Right kidney (tissue), 9 donors: ENCODE results near the gene DSN1.
"Not testable (repeated sequence)": the region's sequence is repeated elsewhere in the genome, so short reads cannot be mapped to it uniquely, and the experiment has no call there.

Experiments used
- DNase-seq: peaks from one replicate; pipeline ENCODE4 v3.0.0-alpha.2; 2016
- long read RNA-seq, 8 donors: transcript quantifications; one replicate each; lab custom pipeline, GENCODE V29; 2026

DSN1 gene, protein sequence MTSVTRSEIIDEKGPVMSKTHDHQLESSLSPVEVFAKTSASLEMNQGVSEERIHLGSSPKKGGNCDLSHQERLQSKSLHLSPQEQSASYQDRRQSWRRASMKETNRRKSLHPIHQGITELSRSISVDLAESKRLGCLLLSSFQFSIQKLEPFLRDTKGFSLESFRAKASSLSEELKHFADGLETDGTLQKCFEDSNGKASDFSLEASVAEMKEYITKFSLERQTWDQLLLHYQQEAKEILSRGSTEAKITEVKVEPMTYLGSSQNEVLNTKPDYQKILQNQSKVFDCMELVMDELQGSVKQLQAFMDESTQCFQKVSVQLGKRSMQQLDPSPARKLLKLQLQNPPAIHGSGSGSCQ
- long read RNA-seq, donor 1, partial matches to known transcripts = 0 of 3 reads
- long read RNA-seq, donor 1, other reads (novel, unspliced or antisense) = 0 of 3 reads
- long read RNA-seq, donor 2, partial matches to known transcripts = 0 of 3 reads
- long read RNA-seq, donor 2, other reads (novel, unspliced or antisense) = 0 of 3 reads
- long read RNA-seq, donor 3, partial matches to known transcripts = 6 of 7 reads
- long read RNA-seq, donor 3, other reads (novel, unspliced or antisense) = 0 of 7 reads
- long read RNA-seq, donor 4, partial matches to known transcripts = 0 of 2 reads
- long read RNA-seq, donor 4, other reads (novel, unspliced or antisense) = 0 of 2 reads
- long read RNA-seq, donor 5, partial matches to known transcripts = 0 of 5 reads
- long read RNA-seq, donor 5, other reads (novel, unspliced or antisense) = 0 of 5 reads
- long read RNA-seq, donor 6, partial matches to known transcripts = 0 of 4 reads
- long read RNA-seq, donor 6, other reads (novel, unspliced or antisense) = 0 of 4 reads
- long read RNA-seq, donor 7, partial matches to known transcripts = 24 of 30 reads
- long read RNA-seq, donor 7, other reads (novel, unspliced or antisense) = 0 of 30 reads
- long read RNA-seq, donor 8, partial matches to known transcripts = 0 of 3 reads
- long read RNA-seq, donor 8, other reads (novel, unspliced or antisense) = 0 of 3 reads

DNA sequence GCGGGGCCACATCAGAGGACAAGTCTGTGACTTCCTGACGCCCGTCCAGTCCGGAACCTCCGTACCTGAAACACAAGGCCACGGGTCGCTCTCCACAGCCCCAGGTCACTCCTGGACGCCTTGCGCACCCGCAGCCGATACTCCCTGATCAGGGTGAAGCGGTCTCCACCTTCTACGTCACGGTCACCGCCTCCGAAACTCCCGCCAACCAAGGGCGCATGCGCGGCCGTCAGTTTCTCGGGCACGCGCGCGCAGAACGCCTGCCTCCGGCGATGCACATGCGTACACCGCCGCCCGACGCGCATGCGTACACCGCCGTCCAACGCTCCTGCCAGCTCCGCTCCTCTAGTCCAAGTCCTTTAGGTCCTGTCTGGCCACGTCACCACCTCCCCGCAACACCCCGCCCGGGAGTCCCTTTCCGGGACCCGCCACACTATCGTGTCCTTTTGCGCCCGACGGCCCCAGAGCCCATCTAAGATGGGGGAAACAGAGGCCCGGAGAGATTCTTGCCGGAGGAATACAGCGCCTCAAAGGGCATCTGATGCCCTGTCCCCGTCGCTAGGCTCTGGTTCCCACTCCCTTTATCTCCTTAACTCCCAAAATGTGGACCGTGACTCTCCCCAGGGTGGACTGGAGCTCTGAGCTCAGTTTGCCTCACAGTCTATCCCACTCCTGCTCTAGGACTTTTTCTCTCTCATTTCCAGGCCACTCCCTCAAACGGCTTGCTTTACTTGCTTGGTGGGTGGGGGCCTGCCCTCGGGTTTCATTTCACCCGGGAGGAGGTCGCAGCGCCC is at the start of gene DSN1:
DSN1 (minus strand) TSS at position 167 of the 794 bp plus-strand sequence. CDS start 2,305 bp downstream, outside the sequence.
- peak; percentile 92 for DNase-seq

DNA sequence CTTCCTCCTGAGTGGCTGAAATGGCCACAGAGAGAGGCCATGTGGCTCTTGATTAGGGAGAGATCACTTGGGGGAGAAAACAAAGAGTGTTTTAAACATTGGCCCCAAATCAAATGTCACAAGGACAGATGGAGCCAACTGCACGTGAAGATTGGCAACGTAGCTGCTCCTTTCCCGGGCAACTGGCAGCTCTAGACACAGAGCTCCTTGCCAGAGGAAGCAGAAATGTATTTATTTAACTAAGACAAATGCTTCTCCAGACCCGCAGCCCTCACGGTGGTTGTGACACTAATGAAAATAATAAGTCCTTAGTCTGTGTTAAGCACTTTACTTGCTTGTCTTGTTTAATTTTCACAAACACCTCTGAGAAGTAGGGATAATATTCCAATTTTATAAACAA is 49.6 kb upstream of the DSN1 start:
- DNase-seq = no peak

DNA sequence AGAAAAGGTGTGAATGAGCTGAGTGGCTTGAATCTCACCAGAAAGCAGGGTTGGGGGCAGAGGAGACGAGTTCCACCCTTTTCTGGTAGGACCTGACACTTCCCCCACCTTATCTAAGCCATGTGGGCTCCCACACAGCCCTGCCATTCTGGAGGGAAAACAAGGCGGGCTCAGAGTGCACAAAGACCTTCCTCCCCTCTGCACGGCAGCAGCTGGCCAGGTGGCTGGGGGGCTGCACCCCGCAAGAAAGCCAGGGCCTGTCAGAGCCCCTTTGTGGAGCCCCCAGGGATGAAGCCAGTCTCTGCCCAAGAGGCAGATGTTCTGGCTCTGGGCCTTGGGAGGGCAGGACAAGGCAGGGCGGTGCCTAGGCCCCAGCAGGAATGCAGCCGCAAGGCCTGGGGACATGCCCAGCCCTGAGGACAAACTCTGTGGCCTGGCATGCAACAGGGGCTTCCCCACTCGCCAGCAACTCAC is 48.4 kb upstream of the DSN1 start:
- DNase-seq = no peak

DNA sequence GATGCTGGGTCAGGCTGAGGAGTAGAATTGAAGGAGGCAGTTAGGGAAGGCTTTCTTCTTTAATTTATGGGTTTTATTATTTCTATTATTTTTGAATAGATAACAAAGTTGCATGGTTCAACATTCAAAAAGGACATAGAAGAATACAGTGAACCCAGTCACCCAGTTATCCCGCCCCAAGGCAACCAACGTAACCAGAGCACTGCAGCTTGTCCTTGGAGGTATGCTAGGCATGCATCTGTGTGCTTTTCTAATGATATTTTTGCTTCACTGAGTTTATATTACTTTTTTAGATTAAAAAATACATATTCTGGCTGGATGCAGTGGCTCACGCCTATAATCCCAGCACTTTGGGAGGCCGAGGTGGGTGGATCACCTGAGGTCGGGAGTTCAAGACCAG is 47.4 kb upstream of the DSN1 start:
- no peak for DNase-seq

DNA sequence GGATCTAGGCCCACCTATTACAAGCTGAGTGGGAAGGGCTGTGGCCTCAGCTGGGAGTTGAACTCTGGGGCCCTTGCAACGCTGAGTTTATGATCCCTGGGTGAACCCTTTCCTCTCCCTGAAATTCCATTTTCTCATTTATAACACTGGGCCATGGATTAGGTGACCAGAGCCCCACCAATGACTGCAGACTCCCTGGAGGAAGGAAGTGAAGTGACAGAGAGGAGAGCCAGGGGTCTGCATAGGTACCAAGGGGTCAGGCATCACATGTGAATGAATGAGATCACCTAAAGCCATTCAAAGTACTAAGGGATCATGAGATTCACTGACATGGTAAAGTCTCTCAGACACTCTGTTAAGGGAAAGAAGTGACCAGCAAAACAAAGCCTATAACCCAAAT is 46.5 kb upstream of the DSN1 start:
- no peak for DNase-seq

DNA sequence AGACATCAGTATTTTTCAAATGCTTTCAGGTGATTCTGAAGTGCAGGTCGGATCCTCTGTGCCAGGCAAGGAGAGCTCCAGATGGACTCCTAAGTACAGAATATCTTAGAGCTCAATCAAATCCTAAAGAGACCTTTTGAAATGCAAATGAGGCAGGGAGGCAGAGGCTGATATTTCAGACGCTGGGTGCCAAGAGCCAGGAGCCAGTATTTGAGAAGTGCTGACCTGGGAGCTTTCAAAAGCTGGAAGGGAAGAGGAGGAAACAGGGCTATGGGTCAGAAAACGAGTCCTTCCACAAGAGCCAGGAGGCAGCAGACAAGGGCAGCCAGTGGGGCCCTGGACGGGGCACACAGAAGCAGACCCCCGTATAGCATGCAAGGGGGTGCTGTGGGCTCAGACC is 46.1 kb upstream of the DSN1 start:
- DNase-seq = no peak

DNA sequence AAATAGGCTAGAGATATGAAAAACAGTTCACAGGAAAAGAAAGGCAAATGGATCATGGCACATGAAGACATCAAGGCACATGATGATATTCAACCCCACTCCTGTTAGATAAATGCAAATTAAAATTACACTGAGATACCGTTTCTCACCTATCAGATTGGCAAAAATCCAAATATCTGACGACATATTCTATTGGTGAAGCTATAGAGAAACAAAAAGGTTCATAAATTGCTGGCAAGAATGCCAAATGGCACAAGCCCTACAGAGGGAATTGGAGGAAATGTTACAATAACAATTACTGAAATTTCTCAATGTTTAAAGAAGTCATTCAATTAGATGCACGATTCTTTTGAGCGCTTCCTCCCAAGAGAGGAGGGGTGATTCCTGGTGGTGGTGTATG is 45.3 kb upstream of the DSN1 start:
- no peak for DNase-seq

DNA sequence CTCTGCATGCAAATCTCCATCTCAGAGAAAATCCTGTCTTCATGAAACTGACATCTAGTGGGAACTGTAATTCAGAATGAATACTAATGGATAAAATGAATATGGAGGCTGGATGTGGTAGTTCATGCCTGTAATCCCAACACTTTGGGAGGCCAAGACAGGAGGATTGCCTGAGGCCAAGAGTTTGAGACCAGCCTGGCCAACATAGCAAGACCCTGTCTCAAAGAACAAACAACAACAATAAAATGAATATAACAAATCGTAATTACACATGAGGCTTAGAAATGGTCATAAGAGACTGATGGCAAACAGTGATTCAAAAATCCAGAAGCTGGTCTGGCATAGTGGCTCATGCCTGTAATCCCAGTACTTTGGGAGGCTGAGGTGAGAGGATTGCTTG is 44.6 kb upstream of the DSN1 start:
- no peak for DNase-seq

DNA sequence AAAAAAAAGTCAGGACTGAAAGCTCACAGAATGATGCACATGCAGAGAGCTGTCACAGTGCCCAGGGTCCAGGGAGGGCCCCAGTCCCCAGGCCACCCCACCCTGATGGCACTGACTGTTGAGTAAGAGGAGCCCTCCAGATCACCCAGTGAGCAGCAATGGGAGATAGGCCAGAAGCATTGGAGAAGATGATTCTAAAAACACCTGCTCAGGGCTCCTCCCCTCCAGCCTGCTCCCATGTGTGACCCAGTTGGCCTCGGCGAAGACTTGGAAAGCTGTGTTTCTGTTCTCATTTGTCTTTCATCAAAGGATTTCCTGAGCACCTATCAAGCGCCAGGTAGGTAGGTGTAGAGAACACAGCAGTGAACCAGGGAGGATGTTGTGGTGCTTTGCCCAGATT is 43.9 kb upstream of the DSN1 start:
- DNase-seq = no peak

DNA sequence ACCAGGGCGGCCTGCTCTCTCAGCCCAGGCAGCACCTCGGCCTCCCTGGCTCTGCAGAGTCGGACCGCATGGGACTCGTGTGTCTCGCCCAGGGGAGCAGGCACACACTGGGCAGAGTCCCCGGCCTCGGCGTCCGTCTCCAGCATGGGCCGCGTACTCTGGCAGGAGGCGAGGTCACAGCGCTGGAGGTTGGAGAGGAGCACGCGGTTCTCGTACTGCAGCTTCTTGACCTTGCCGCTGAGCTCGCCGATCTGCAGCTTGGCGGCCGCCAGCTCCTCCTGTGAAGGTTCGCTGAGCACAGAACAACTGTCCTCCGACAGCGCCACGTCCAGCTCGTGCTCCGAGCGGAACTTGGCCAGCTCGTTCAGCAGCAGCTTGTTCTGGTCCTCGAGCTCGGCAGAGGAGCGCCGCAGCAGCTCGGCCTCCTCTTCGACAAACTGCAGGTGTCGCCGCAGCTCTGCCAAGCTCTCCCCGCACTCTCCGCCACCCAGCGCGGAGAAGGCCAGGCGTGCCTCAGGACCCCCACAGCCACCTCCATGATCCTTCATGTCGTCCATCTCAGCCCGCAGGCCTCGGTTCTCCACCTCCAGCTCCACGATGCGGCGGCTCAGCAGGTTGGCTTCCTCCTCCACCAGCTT is 42.0 kb upstream of the DSN1 start:
- no peak for DNase-seq

DNA sequence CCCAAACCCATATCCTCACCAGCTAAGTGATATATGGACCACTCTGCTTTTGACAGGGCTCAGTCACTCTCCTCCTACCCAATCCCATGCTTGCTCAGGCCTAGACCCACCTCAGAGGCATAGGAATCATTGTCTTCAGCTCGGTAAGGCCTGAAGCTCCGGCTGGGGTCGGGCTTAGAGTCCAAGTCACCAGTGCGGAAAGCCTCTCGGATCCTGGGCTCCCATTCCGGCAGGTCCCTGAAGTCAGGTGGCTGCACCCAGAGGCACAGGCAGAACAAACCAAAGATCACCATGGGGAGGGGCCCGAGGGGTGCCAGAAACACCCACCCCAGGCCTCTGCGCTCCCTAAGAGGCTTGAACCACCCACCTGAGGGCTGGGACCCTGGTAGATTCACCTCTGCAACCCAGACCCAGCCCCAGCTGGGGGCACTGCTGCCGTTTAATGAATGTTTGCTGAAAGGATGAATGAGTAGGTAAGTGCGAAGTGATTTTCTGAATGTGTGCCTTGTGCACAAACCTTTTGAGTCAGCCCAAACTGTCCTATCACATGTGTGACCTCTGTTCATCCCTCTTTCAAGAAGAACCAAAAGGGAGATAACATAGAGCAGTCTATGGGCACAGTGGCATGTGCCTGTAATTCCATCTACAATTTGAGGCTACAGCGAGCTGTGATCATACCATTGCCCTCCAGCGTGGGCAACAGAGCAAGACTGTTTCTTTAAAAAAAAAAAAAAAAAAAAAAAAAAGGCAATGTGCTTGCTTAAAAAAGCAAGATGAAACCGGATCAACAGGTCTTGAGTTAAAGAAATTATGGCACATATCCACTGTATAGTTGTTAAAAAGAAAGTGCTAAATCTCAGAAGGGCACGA is 39.3 kb upstream of the DSN1 start:
- DNase-seq = no peak

DNA sequence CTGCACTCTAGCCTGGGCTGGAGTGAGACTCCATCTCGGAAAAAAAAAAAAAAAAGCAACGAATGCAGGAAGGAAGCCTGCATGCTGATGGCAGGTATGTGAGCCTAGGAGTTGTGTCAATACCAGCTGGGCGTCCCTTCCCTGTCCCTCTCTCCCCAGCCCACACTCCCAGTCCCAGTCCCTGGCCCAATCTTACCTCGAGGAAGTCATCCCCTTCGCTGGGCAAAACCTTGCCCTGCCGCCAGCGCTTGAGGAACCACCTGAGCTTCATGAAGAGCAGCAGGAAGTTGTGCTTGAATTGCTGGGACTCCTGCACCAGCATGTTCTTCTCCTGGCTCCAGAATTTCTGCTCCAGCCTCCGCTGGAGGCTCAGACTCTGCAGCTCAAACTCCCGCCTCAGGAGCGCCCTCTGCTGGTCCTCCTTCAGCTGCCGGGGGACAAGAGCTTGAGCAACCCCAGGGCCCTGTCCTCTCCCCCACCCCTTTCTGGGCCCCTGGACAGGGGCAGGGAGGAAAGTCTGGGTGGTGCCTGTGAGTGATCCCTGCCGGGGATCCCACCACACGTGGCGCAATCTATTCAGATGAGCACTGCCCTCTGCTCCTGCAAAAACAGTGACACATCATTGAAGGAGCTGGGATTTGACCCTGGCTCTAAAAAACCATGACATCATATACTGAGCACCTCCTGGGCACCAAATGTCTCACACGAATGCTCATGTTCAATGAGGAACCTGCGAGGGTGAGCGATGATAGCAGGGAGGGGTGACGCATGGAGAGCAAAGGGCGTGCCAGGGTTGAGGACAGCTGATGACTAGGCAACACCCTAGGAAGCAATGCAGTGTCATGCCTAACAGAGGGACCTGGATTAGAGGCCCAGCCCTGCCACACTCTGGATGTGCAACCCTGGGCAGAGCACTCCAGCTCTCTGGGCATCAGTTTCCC is 35.0 kb upstream of the DSN1 start:
- peak; percentile 11 for DNase-seq

DNA sequence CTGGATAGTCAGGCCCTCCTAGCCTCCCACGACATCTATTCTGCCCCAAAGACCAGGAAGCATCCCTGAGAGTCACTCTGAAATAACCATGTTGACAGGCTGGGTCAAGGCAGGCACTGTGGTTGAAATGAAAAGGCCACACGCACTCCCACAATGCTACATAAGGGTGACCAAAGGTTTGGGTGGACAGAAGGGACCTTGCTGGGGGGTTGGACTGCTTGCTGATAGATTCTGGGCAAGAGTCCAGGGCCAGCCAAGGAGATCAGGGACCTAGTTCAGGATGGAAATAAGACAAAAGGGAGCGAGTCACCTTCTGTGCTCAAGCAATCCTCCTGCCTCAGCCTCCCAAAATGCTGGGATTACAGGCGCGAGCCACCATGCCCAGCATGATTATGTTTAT is 32.5 kb upstream of the DSN1 start:
- no peak for DNase-seq

DNA sequence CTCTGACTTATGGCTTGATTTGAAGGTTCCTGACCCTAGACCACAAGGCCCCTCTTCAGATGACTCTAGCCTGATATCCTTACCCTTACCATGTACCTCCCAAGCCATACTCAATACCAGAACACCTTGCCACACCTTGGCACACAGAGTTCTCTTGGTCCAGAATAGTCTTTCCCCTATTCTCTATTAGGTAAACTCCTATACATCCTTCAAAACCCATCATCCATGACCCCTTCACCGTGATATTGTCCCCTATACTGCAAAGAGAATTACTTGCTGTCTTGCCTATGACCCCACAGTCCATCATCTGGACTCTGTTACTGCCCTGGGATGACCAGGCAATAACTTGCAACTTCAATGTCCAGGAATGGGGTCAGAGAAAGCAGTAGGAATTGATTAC is 31.8 kb upstream of the DSN1 start:
- no peak for DNase-seq

DNA sequence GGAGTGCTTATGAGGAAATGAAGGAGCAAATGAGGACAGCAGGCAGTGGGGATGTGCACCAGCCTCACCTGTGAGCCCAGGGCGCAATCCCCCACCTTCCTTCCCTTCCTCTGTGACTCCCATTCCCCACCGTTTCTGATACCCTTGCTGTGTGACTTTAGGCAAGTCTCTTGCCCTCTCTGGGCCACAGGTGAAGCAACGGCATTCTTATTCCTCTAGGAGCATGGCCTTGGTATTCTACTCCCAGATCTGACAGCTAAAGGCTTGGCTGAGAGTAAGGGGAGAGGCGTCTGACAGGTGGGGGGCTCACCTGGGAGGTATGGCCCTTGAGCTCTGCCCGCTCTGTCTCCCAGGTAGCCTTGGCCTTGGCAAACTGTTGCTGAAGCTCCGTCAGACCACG is 30.9 kb upstream of the DSN1 start:
- no peak for DNase-seq

DNA sequence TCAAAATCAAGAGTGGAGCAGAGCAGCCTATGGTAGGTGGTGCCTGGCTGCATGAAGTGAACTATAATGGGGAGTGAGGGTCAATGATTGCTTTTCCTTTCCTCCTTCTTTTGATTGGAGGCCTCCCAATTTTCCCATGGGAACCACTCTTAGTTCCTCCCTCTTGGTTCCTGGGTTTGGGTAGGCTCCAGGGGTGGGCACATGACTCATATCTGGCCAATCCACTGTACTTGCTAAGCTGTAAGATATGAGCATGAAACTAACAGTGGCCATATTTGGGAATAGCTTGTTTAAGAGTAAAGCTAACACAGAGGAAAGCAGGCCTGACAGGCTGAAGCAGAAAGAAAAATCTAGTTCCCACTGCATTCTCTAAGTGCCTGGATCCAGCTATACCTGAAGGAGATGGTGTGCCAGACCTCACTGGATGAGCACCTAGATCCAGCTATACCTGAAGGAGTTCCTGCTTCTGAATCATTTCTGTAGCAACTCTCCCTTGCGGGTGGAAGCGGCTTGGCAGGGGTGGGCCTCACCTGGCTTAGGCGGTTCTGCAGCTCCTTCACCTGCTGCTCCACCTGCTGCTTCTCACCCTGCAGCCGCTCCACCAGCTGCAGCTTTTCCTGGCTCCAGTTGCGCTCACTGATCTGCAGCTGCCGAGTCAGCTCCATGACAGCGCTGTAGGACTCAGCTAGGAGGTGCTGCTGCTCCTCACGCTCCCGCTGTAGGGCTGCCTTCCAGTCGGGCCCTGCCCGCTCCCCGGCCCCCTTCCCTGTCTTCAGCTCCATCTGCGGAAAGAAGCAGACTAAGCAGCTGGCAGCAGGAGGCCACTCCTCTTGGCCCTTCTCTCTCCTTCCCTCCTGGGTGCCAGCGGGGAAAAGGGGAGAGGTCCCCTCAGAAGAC is 29.0 kb upstream of the DSN1 start:
- DNase-seq = no peak

DNA sequence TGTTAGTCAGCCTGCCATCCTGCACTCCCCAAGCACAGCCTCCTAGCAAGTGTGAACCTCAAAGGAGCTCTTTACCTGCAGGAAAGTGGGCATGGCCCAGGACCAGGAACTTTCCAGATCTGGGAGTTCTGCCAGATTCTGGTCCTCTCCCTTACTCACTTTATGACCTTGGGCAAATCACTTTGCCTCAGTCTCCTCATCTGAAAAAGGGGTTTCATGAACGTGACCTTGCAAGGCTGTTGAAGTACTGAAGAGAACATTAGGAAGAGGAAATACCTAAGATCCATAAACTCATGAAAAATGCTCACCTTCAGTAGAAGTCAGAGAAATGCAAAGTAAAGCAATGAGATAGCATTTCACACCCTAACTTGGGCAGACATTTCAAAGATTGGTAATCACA is 26.8 kb upstream of the DSN1 start:
- DNase-seq = no peak

DNA sequence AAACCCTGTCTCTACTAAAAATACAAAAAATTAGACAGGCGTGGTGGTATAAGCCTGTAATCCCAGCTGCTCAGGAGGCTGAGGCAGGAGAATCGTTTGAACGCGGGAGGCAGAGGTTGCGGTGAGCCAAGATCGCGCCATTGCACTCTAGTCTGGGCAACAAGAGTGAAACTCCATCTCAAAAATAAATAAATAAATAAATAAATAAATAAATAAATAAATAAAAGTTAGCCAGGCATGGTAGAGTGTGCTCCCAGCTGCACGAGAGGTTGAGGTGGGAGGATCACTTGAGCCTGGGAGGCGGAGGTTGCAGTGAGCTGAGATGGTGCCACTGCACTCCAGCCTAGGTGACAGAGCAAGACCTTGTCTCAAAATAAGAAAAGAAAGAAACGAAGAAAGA is 25.8 kb upstream of the DSN1 start:
- DNase-seq = not testable (repeated sequence)
